H54 (cell line): ENCODE data around the gene CD44.
"Not testable (repeated sequence)": the region's sequence is repeated elsewhere in the genome, so short reads cannot be mapped to it uniquely, and the experiment has no call there.

Experiments used
- DNase-seq: peaks from one replicate; pipeline ENCODE4 v3.0.0; 2011; ENCODE audit warnings: low spot score, mixed read lengths; ENCODE audit not compliant: insufficient read length
- FAIRE-seq: peaks from 3 replicates; lab custom pipeline; 2011; peaks lifted over from hg19 to GRCh38; lab: Jason Lieb, UNC
- POLR2A ChIP-seq: IDR thresholded peaks from 2 replicates; pipeline ENCODE4 v1.6.1; 2011; ENCODE audit warnings: low read depth, mild to moderate bottlenecking, low read length

The CD44 gene

DNA sequence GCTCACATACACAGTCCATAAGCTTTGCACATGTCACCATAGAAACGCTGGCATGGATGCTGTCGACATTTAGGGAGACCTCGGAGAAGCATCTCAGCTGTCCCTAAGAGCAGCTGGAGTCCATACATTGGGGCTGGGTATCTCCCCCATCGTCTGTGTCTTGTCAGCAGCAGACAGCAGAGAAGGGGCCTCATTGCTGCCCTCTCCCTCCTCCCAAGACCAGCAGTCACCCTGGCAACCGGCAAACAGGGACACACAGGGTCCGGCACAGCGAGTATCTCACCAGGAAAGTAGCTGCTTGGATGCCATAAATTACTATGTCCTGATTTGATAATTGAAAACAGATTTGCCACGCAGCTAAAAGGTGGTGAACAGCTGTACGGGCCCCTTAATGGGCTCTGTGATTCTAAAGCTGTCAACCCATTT, 84.4 kb downstream of the CD44 start:
- DNase-seq (no peak), FAIRE-seq (no peak)
- TF ChIP-seq POLR2A: no peak

DNA sequence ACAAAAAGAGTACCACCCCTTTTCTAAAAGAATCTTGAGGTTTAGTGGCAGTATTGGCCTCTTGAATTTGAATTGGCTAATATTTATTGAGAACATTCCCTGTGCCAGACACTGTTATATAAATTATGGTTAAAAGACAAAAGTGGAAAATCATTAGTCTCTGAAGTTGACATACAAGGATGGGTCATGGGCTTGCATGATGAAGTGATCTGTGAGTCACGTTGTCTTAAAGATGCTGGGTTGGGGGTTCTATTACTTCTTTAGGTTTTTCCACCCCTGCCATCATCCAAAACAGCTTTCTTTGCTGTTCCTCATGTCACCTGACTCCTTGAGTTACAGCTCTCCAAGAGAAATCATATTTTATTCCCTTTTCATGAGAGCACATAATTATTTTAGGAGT, 85.0 kb downstream of the CD44 start:
- DNase-seq (no peak), FAIRE-seq (no peak)
- no peak for TF ChIP-seq POLR2A

DNA sequence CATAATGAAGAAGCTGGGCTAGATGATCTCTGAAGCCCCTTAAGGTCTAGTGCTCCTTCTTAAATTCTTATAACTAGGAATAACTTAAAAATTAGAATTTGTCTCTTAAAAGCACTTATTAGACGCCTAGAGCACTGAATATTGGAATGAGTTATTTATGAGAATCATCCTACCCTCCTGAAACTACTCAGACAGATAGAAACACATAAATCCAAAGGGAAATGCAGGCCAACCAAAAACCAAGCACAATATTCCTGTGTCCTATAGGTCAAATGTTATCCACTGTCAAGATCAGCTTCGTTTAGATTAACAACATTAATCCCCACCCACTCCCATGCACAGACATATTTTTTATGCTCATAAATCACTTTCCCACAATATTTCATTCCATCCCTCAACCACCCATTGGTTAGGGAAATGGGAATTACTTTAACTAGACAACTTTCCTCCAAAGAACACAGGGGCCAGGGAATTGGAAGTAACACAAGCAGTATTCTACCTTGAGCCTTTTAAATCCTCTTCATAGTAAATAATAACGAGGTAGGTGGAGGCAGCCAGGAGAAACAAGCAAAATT, 87.1 kb downstream of the CD44 start:
- TF ChIP-seq POLR2A: no peak
- no peak for FAIRE-seq
- DNase-seq: no peak

DNA sequence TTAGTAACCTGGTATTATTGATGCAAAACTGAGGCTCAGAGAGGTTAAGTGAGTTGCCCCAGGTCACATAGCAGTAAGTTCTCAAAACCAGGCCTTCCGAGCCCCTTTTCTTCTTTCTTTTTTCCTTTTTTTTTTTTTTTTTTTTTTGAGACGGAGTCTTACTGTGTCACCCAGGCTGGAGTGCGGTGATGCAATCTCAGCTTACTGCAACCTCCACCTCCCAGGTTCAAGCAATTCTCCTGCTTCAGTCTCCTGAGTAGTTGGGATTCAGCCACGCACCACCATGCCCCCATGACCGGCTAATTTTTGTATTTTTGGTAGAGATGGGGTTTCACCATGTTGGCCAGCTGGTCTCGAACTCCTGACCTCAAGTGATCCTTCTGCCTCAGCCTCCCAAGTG, 87.8 kb downstream of the CD44 start:
- not testable (repeated sequence) for FAIRE-seq, DNase-seq

DNA sequence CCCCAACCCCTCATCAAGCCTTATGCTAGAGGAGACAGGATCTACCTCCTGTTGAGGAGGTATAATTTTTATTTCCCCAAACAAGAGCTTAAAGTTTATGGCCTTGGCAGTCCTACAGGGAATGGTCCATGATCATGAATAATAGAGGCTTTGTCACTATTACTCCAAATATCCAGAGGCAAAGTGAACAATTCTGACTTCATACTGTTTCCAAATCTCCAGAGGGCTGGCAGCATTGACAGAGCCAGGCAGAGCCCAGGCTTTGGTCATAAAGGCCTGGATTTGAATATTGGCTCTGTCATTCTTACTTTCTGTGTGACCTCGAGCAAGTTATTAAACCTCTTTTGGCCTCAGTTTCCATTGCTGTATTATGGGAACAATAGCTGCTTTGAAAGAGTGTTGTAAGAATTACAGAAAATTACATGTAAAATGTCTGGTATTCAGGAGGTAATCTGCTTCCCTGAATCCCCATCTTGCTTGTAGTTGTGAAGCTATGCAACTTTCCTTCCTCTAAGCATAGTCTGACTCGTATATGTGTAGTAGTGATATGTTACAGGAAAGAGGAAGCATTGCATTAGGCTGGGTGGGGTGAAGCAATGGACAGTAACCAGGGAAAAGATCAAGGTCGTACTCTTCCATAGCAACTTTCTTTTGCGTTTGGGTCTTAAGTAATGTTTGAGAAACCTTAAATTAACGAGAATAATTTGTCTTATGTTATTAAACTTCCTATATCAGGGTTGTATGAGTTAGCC, 88.8 kb downstream of the CD44 start:
- TF ChIP-seq POLR2A: no peak
- DNase-seq: no peak
- FAIRE-seq: no peak

DNA sequence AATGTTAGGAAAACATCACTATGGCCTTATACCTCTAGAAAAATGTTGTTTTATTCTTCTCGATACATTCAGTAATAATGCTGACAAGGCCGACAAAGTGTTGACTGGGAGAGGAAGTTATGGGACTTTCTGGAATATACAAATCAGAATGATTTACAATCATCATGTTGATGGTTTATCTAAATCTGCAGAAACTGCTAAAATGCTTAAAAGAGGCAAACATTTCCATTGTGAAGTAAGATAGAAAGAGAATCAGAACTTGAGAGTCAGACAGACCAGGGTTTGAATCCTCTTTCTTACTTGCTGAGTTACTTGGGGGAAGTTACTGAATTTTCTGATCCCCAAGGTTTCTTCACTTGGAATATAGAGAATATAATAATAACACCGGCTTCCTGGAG, 89.4 kb downstream of the CD44 start:
- DNase-seq: no peak
- no peak for TF ChIP-seq POLR2A
- no peak for FAIRE-seq

DNA sequence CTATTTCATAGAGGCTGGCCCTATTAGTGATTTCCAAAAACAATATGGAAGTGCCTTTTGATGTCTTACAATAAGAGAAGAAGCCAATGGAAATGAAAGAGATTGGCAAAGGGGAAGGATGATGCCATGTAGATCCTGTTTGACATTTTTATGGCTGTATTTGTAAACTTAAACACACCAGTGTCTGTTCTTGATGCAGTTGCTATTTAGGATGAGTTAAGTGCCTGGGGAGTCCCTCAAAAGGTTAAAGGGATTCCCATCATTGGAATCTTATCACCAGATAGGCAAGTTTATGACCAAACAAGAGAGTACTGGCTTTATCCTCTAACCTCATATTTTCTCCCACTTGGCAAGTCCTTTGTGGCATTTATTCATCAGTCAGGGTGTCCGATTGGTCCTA, 91.4 kb downstream of the CD44 start:
- DNase-seq (no peak), FAIRE-seq (no peak)
- TF ChIP-seq POLR2A: no peak

DNA sequence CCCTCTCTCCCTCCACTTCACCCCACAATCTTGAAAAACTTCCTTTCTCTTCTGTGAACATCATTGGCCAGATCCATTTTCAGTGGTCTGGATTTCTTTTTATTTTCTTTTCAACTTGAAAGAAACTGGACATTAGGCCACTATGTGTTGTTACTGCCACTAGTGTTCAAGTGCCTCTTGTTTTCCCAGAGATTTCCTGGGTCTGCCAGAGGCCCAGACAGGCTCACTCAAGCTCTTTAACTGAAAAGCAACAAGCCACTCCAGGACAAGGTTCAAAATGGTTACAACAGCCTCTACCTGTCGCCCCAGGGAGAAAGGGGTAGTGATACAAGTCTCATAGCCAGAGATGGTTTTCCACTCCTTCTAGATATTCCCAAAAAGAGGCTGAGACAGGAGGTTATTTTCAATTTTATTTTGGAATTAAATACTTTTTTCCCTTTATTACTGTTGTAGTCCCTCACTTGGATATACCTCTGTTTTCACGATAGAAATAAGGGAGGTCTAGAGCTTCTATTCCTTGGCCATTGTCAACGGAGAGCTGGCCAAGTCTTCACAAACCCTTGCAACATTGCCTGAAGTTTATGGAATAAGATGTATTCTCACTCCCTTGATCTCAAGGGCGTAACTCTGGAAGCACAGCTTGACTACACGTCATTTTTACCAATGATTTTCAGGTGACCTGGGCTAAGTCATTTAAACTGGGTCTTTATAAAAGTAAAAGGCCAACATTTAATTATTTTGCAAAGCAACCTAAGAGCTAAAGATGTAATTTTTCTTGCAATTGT, 92.3 kb downstream of the CD44 start:
- no peak for FAIRE-seq
- TF ChIP-seq POLR2A: no peak

DNA sequence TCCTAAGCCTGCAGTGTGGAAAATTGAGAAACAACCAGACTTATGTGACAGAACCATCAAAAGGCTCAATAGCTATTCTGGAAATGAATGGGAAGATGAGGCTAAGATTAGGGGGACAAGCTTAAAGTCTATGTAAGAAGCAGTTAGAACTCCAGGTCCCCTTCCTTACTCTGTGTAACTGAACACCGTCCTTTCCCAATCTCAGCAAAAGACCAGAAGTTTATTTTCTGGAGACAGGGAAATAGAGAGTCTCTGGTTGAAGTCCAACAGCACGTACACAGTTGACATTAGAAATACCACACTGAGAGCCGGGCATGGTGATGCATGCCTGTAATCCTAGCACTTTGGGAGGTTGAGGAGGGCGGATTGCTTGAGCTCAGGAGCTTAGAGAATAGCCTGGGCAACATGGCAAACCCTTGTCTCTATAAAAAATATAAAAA, 93.9 kb downstream of the CD44 start:
- no peak for DNase-seq
- TF ChIP-seq POLR2A: no peak
- no peak for FAIRE-seq

More for the DNA sequence above, 92.3 kb downstream of the CD44 start:
- DNase-seq: no peak

DNA sequence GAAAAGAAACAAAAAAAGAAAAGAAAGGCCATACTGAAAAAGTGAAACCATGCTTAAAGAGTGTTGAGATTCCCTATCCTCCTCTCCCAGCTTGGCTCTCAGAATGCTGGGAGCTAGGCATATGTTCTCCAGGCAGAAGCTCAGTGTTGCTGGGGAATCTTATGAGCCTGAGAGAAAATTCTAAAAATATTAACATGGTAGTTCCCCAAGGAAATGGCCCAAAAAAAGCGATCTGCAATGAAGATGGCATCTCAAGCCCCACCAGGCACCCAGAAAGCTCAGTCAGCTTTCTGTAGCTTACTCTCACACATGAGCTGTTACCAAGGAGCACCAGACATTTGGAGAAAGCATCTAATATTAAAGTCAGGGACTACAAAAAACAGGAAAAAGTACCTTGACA, 94.5 kb downstream of the CD44 start:
- DNase-seq (no peak), FAIRE-seq (no peak)
- TF ChIP-seq POLR2A: no peak

DNA sequence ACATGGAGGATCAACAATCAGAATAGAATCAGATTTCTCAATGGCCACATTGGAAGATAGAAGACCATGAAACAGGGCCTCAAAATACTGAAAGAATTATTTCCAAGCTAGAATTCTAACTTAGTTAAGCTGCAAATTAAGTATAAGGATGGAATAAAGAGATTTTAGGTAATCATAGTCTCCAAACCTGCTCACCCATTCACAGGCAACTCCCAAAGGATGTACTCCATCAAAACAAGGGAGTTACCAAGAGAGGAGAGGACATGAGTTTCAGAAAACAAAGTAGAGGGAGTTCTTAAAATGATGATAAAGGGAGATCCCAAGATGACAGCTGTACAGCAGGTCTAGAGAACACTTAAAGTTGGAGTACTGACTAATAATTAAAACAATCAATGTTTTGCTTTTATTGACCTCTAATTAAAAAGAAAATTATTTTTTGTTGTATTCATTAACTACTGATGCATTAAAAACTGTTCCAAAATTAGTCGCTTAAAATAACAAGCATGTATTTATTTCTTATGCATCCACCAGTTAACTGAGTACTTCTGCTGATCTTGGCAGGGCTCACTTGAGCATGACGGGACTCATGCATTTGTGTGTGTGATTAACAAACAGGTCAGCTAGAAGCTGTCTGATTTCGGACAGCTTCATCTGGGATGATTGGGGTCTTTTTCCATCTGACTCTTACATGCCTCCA, 95.6 kb downstream of the CD44 start:
- no peak for TF ChIP-seq POLR2A
- DNase-seq (no peak), FAIRE-seq (no peak)

DNA sequence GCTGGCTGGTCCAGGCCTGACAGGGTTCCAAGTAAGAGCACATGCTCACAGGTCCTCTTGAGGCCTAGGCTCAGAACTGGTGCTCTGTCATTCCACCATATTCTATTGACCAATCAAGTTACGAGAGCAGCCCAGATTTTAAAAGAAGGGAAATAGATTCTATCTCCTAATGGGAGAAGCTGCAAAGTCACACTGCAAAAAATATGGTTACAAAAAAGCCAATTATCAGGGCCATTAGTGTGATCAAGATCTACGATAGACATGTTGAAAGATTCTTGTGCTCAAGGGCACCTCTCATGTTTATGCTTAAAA, 96.1 kb downstream of the CD44 start:
- no peak for DNase-seq
- FAIRE-seq: no peak

DNA sequence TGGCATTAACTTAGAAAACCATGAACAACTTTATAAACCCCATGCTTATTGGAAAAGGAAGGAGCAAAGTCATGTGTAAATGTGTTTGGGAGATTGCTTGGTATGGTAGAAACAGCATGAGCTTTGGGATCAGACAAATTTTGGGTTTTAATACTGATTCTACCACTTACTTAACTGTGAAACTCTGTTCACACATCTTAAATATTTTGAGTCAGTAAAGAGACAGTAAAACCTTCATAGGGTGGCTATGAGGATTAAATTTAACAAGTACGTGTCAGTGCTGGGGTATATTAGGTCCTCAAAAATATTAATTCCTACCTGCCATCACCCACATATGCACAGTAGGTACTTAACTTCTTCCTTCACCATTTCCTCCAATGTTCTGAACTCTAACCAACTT, 96.5 kb downstream of the CD44 start:
- no peak for DNase-seq
- no peak for FAIRE-seq
- TF ChIP-seq POLR2A: no peak

More for the DNA sequence above, 96.1 kb downstream of the CD44 start:
- no peak for TF ChIP-seq POLR2A
